IMR-90 (cell line): ENCODE data around the gene SLC16A7. TPM values are rescaled to one million over a fixed set of nuclear protein-coding genes. Genes with fewer than 3 reads are reported as not detected.

ENCODE experiments used
- ATAC-seq: fragments of 200-7000 bp; cut with Tn5 transposase; 2 replicates; pipeline ENCODE4 v1.9.1; 2020; ENCODE audit warnings: low read depth, mild to moderate bottlenecking, moderate library complexity
- BruUV-seq: library from RNA; stranded (reverse); fragments of 400-500 nt; replicated peaks from 2 replicates; lab custom pipeline; 2021; lab: Mats Ljungman, UMichigan
- CTCF ChIA-PET: fragments of 300-600 bp; formaldehyde crosslinking; extraction: SDS; loops from one replicate; lab custom pipeline; 2021; ENCODE audit warnings: antibody characterized with exemption; lab: Yijun Ruan, JAX
- POLR2A ChIA-PET: fragments of 300-600 bp; sonication (Branson Sonifier 250); formaldehyde crosslinking; loops from one replicate; lab custom pipeline; 2022; ENCODE audit warnings: antibody characterized with exemption; ENCODE audit not compliant: unreplicated experiment; lab: Charles Lee
- DNase-seq: peaks from one replicate; pipeline ENCODE4 v3.0.0; 2013
- H2AFZ ChIP-seq: replicated peaks from 2 replicates; pipeline ENCODE3; 2013; ENCODE audit warnings: low read length, mild to moderate bottlenecking; ENCODE audit not compliant: poor library complexity
- H2AK5ac ChIP-seq: 2 replicates; pipeline ENCODE4 v1.6.1; 2013; ENCODE audit warnings: low read depth, low read length, inconsistent platforms
- H2AK9ac ChIP-seq: replicated peaks from 2 replicates; pipeline ENCODE3; 2013; ENCODE audit warnings: mild to moderate bottlenecking, low read depth, low read length, moderate library complexity; ENCODE audit not compliant: poor library complexity
- H2BK120ac ChIP-seq: 2 replicates; pipeline ENCODE4 v1.6.1; 2013; ENCODE audit warnings: low read depth, low read length, inconsistent platforms
- H2BK15ac ChIP-seq: 3 replicates; pipeline ENCODE4 v1.6.1; 2013; ENCODE audit warnings: low read depth, low read length, inconsistent platforms
- H2BK20ac ChIP-seq: 2 replicates; pipeline ENCODE4 v1.6.1; 2013; ENCODE audit warnings: low read depth, mild to moderate bottlenecking, inconsistent platforms, low read length, moderate library complexity
- H2BK5ac ChIP-seq: 2 replicates; pipeline ENCODE4 v1.6.1; 2013; ENCODE audit warnings: mild to moderate bottlenecking, low read depth, low read length, inconsistent platforms; ENCODE audit not compliant: poor library complexity, severe bottlenecking
- H3K14ac ChIP-seq: replicated peaks from 2 replicates; pipeline ENCODE4 v1.6.1; 2013; ENCODE audit warnings: low read depth, low read length, inconsistent platforms
- H3K18ac ChIP-seq: 2 replicates; pipeline ENCODE4 v1.6.1; 2013; ENCODE audit warnings: low read depth, low read length, control low read depth
- H3K23ac ChIP-seq: 2 replicates; pipeline ENCODE4 v1.6.1; 2013; ENCODE audit warnings: low read depth, low read length, inconsistent platforms
- H3K27ac ChIP-seq: 2 replicates; pipeline ENCODE4 v1.5.1; 2013; ENCODE audit warnings: mild to moderate bottlenecking, control low read depth, low read length; ENCODE audit not compliant: insufficient read depth
- H3K27me3 ChIP-seq: 2 replicates; pipeline ENCODE4 v1.6.1; 2013; ENCODE audit warnings: low read length; ENCODE audit not compliant: control insufficient read depth, insufficient read depth
- H3K36me3 ChIP-seq: 2 replicates; pipeline ENCODE4 v1.6.1; 2013; ENCODE audit warnings: low read length, mixed read lengths; ENCODE audit not compliant: control insufficient read depth, insufficient read depth
- H3K4ac ChIP-seq: 2 replicates; pipeline ENCODE4 v1.6.1; 2013; ENCODE audit warnings: low read depth, low read length, inconsistent platforms
- H3K4me1 ChIP-seq: 2 replicates; pipeline ENCODE4 v1.6.1; 2013; ENCODE audit warnings: low read length, mixed read lengths; ENCODE audit not compliant: control insufficient read depth, insufficient read depth
- H3K4me2 ChIP-seq: 2 replicates; pipeline ENCODE4 v1.6.1; 2013; ENCODE audit warnings: low read depth, mild to moderate bottlenecking, control low read depth, low read length, moderate library complexity
- H3K4me3 ChIP-seq: 2 replicates; pipeline ENCODE4 v1.5.1; 2013; ENCODE audit warnings: low read depth, mild to moderate bottlenecking, control low read depth, low read length, moderate library complexity; ENCODE audit not compliant: insufficient read depth
- H3K56ac ChIP-seq: 2 replicates; pipeline ENCODE4 v1.6.1; 2013; ENCODE audit warnings: low read length, inconsistent platforms; ENCODE audit not compliant: insufficient read depth; ENCODE audit errors: extremely low read depth
- H3K79me1 ChIP-seq, 2 experiments: 2 replicates each; pipeline ENCODE4 v1.6.1; 2013; ENCODE audit warnings: low read length in 2 of 2, inconsistent platforms in 1 of 2, low read depth in 1 of 2
- H3K9ac ChIP-seq: 2 replicates; pipeline ENCODE4 v1.6.1; 2013; ENCODE audit warnings: low read depth, low read length, control low read depth
- H3K9me1 ChIP-seq: 2 replicates; pipeline ENCODE4 v1.6.1; 2013; ENCODE audit warnings: low read length, inconsistent platforms; ENCODE audit not compliant: insufficient read depth
- H3K9me3 ChIP-seq: 2 replicates; pipeline ENCODE4 v1.6.1; 2013; ENCODE audit warnings: low read length; ENCODE audit not compliant: control insufficient read depth, insufficient read depth
- H4K20me1 ChIP-seq: 2 replicates; pipeline ENCODE4 v1.6.1; 2013; ENCODE audit warnings: low read length, inconsistent platforms; ENCODE audit not compliant: insufficient read depth
- H4K5ac ChIP-seq: 2 replicates; pipeline ENCODE4 v1.6.1; 2013; ENCODE audit warnings: mild to moderate bottlenecking, low read depth, low read length, control low read depth
- H4K8ac ChIP-seq, 2 experiments: 2 replicates each; pipeline ENCODE4 v1.6.1; 2013; ENCODE audit warnings: low read depth in 2 of 2, low read length in 2 of 2, control low read depth in 1 of 2, inconsistent platforms in 1 of 2
- H4K91ac ChIP-seq: 2 replicates; pipeline ENCODE4 v1.6.1; 2013; ENCODE audit warnings: low read depth, low read length, inconsistent platforms; ENCODE audit not compliant: insufficient read depth
- RAD21 ChIP-seq: IDR thresholded peaks from 2 replicates; pipeline ENCODE4 v1.6.1; 2012; ENCODE audit warnings: low read length, improper control_type of control experiment
- WGBS, 2 experiments: methylation state at CpG; one replicate each; pipeline versions ENCODE4 v1.1.5 to v1.1.7; 2013; ENCODE audit warnings: missing lambda C conversion rate in 2 of 2; ENCODE audit not compliant: insufficient read length in 1 of 2; ENCODE audit errors: extremely low coverage in 2 of 2; 5-methylcytosine and 5-hydroxymethylcytosine counted together
- dilution Hi-C: fragments of 300-500 bp; cut with HindIII; formaldehyde crosslinking; loops from one replicate; pipeline ENCODE4 v1.14.3; 2018; ENCODE audit warnings: low sequenced_read_pairs; ENCODE audit not compliant: unreplicated experiment
- in situ Hi-C: fragments of 300-500 bp; cut with MboI; formaldehyde crosslinking; loops from 3 replicates; pipeline ENCODE4 v1.14.3; 2019; ENCODE audit warnings: low sequenced_read_pairs, inconsistent platforms, mixed read lengths
- intact Hi-C: fragments of 100-400 bp; cut with micrococcal nuclease; formaldehyde crosslinking; loops from 2 replicates; pipeline ENCODE4 v1.10.0; 2022
- polyA plus RNA-seq, 3 experiments: library from polyadenylated mRNA; depleted of rRNA; stranded (reverse); fragments of >200 nt; gene quantifications; 2 replicates each; pipeline ENCODE4 v1.2.3, GENCODE V29; 2012; ENCODE audit warnings: low replicate concordance in 1 of 3
- total RNA-seq: library from RNA; depleted of rRNA; stranded (reverse); fragments of >200 nt; gene quantifications from 2 replicates; pipeline ENCODE4 v1.2.3, GENCODE V29; 2012
- TF ChIP-seq, protein P1 (sequence below): conservative IDR thresholded peaks from 2 replicates; pipeline ENCODE4 v1.5.1; 2012; ENCODE audit warnings: mild to moderate bottlenecking, low read depth, low read length, improper control_type of control experiment

Gene SLC16A7
- total and polyA plus RNA-seq, 2 of the 4 experiments (the other 2 are of a cell fraction), result 2.6 to 21.5 TPM

DNA sequence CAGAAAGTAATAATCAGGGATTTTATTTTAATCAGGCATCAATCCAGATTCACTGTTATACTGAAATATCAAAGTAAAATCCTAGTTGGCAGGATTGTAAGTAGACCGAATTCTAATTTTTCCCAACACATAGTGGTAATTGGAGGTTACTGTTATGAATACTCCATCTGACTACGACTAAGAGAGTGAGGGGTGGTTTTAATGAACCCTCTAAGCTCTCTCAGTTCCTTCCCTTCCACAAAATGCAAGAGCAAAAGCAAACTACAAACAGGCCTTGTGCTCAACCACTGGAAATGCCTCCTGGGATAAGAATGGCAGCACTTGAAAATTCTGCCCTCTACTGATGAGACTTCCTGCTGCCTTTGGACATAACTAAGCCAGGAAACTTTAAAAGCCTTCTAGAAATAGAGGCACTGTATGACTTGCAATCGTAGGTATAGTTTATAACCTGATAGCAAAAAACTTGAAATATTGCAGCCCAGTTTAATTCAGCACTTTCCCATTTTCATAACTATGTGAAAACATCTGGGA is 184.8 kb downstream of the SLC16A7 start:
- Histone ChIP-seq H2AFZ (no peak overlapping the region), H3K4me1 (no peaks in the 10 kb centered on the region), H2AK5ac (no peak overlapping the region), H2BK120ac (no peak overlapping the region), H3K18ac (no peak overlapping the region), H3K9me1 (no peaks in the 10 kb centered on the region; the same call in 1 of the 2 replicates), H4K20me1 (no peaks in the 10 kb centered on the region), H3K4me3 (no peak overlapping the region), H3K23ac (no peak overlapping the region), H3K9me3 (no peaks in the 10 kb centered on the region), H3K27me3 (no peaks in the 10 kb centered on the region), H4K91ac (no peak overlapping the region), H4K5ac (no peak overlapping the region), H2BK20ac (no peak overlapping the region), H2BK5ac (no peak overlapping the region), H3K4ac (no peak overlapping the region), H3K9ac (no peak overlapping the region), H3K36me3 (no peaks in the 10 kb centered on the region), H3K14ac (no peak overlapping the region), H2AK9ac (no peak overlapping the region), H4K8ac (peak overlapping the region in 1 of 2 experiments; percentile 40; a peak in 1 of 4 replicates), H3K79me1 (no peaks in the 10 kb centered on the region), H3K56ac (no peak overlapping the region), H3K27ac (no peak overlapping the region), H2BK15ac (no peak overlapping the region), H3K4me2 (no peak overlapping the region)
- TF ChIP-seq, protein P1, sequence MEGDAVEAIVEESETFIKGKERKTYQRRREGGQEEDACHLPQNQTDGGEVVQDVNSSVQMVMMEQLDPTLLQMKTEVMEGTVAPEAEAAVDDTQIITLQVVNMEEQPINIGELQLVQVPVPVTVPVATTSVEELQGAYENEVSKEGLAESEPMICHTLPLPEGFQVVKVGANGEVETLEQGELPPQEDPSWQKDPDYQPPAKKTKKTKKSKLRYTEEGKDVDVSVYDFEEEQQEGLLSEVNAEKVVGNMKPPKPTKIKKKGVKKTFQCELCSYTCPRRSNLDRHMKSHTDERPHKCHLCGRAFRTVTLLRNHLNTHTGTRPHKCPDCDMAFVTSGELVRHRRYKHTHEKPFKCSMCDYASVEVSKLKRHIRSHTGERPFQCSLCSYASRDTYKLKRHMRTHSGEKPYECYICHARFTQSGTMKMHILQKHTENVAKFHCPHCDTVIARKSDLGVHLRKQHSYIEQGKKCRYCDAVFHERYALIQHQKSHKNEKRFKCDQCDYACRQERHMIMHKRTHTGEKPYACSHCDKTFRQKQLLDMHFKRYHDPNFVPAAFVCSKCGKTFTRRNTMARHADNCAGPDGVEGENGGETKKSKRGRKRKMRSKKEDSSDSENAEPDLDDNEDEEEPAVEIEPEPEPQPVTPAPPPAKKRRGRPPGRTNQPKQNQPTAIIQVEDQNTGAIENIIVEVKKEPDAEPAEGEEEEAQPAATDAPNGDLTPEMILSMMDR, result peak; percentile 32
- TF ChIP-seq RAD21, result no peak
- ATAC-seq, result no peak
- ChIA-PET CTCF (no interaction called here), POLR2A (no interaction called here)
- BruUV-seq, result TSS peak; percentile 22
- no CpG with 5 or more reads among the region's 3 CpGs for WGBS, 2 experiments
- DNase-seq, result peak; percentile 47
- dilution Hi-C loops, result no loop called here
- in situ Hi-C loops, result no loop called here
- intact Hi-C loops, result no loop called here
